Measurements from ENCODE around the gene BGN. TPM values are rescaled to one million over a fixed set of nuclear protein-coding genes. Genes with fewer than 3 reads are reported as not detected.

Gene BGN
- total RNA-seq, 2 experiments from 2014 or later: not detected

- peaks cover 32% of the 10 kb centered on the region for H3K36me3 ChIP-seq (ENCODE audit: insufficient read depth, low read length)
- TF ChIP-seq EZH2phosphoT487 (IDR thresholded peaks at IDR 0.05; ENCODE audit: borderline replicate concordance, low read depth, low read length) (no peak), CTCF (conservative IDR thresholded peaks at IDR 0.05; ENCODE audit: low read length) (no peak)
- ChIA-PET POLR2A (no interaction called here), CTCF (ENCODE audit: unreplicated experiment) (no interaction called here)
- intact Hi-C loops (cut with micrococcal nuclease; ENCODE audit: unreplicated experiment): no loop called here
- H3K79me2 ChIP-seq (ENCODE audit: insufficient read depth, low read depth, low read length): no peaks in the 10 kb centered on the region
- no peak overlapping the region for H3K27ac ChIP-seq (ENCODE audit: low read depth, low read length, poor library complexity, severe bottlenecking)
- H3K4me2 ChIP-seq (ENCODE audit: low read length): no peak overlapping the region
- BruUV-seq (replicated peaks): no TSS peak
- H3K9me3 ChIP-seq (ENCODE audit: low read length): no peaks in the 10 kb centered on the region
- DNase-seq (ENCODE audit: low spot score): no peak
- no peaks in the 10 kb centered on the region; the same call in 1 of the 2 replicates for H4K20me1 ChIP-seq (ENCODE audit: insufficient read depth, low read length)
- no peak overlapping the region for H2AFZ ChIP-seq (ENCODE audit: low read length)
- H3K9me2 ChIP-seq (ENCODE audit: insufficient read depth, low read length): no peaks in the 10 kb centered on the region
- H3K4me3 ChIP-seq (ENCODE audit: low read depth, low read length, poor library complexity, severe bottlenecking): no peak overlapping the region
- H3K4me1 ChIP-seq (ENCODE audit: insufficient read depth, low read length, poor library complexity, severe bottlenecking): no peaks in the 10 kb centered on the region
These were observed 36.3 kb upstream of the BGN start for GRCh38 chrX:153458476-153458875.

- Histone ChIP-seq H3K27ac (ENCODE audit: low read depth, low read length, poor library complexity, severe bottlenecking) (no peak overlapping the region), H3K4me1 (ENCODE audit: insufficient read depth, low read length, poor library complexity, severe bottlenecking) (no peaks in the 10 kb centered on the region), H3K4me2 (ENCODE audit: low read length) (no peak overlapping the region), H2AFZ (ENCODE audit: low read length) (no peak overlapping the region), H3K79me2 (ENCODE audit: insufficient read depth, low read depth, low read length) (no peaks in the 10 kb centered on the region), H3K9me3 (ENCODE audit: low read length) (no peaks in the 10 kb centered on the region), H4K20me1 (ENCODE audit: insufficient read depth, low read length) (no peaks in the 10 kb centered on the region; the same call in 1 of the 2 replicates), H3K9me2 (ENCODE audit: insufficient read depth, low read length) (no peaks in the 10 kb centered on the region), H3K4me3 (ENCODE audit: low read depth, low read length, poor library complexity, severe bottlenecking) (no peak overlapping the region), H3K36me3 (ENCODE audit: insufficient read depth, low read length) (peaks cover 24% of the 10 kb centered on the region)
- CTCF ChIA-PET (ENCODE audit: unreplicated experiment): no interaction called here
- no TSS peak for BruUV-seq (replicated peaks)
- no peak for DNase-seq (ENCODE audit: low spot score)
- POLR2A ChIA-PET: no interaction called here
- TF ChIP-seq EZH2phosphoT487 (IDR thresholded peaks at IDR 0.05; ENCODE audit: borderline replicate concordance, low read depth, low read length) (no peak), CTCF (conservative IDR thresholded peaks at IDR 0.05; ENCODE audit: low read length) (no peak)
- intact Hi-C loops (cut with micrococcal nuclease; ENCODE audit: unreplicated experiment): loop anchor here (2.0 kb wide), 1 partner anchor 47 kb away; no protein-coding TSS in a partner anchor
These were observed 34.8 kb upstream of the BGN start for GRCh38 chrX:153459986-153460385.

- POLR2A ChIA-PET: no interaction called here
These were observed 34.0 kb upstream of the BGN start for GRCh38 chrX:153460826-153461225.

More at GRCh38 chrX:153460826-153461225, 34.0 kb upstream of the BGN start:
- intact Hi-C loops (cut with micrococcal nuclease; ENCODE audit: unreplicated experiment): loop anchor here (2.0 kb wide), 1 partner anchor 46 kb away; no protein-coding TSS in a partner anchor
- H4K20me1 ChIP-seq (ENCODE audit: insufficient read depth, low read length): no peaks in the 10 kb centered on the region; the same call in 1 of the 2 replicates
- H3K4me3 ChIP-seq (ENCODE audit: low read depth, low read length, poor library complexity, severe bottlenecking): no peak overlapping the region
- H2AFZ ChIP-seq (ENCODE audit: low read length): no peak overlapping the region
- peak; percentile 58 for DNase-seq (ENCODE audit: low spot score)
- H3K9me3 ChIP-seq (ENCODE audit: low read length): no peaks in the 10 kb centered on the region
- TF ChIP-seq CTCF (conservative IDR thresholded peaks at IDR 0.05; ENCODE audit: low read length) (peak; percentile 79), EZH2phosphoT487 (IDR thresholded peaks at IDR 0.05; ENCODE audit: borderline replicate concordance, low read depth, low read length) (no peak)
- no TSS peak for BruUV-seq (replicated peaks)
- no peaks in the 10 kb centered on the region for H3K79me2 ChIP-seq (ENCODE audit: insufficient read depth, low read depth, low read length)
- peaks cover 30% of the 10 kb centered on the region; the same call in 1 of the 2 replicates for H3K36me3 ChIP-seq (ENCODE audit: insufficient read depth, low read length)
- H3K4me2 ChIP-seq (ENCODE audit: low read length): no peak overlapping the region
- H3K9me2 ChIP-seq (ENCODE audit: insufficient read depth, low read length): no peaks in the 10 kb centered on the region
- CTCF ChIA-PET (ENCODE audit: unreplicated experiment): interaction anchor here (0.6 to 0.8 kb wide), 2 partner anchors 9 to 15 kb away, joined by 3 read pairs; no protein-coding TSS in a partner anchor
- no peak overlapping the region for H3K27ac ChIP-seq (ENCODE audit: low read depth, low read length, poor library complexity, severe bottlenecking)
- H3K4me1 ChIP-seq (ENCODE audit: insufficient read depth, low read length, poor library complexity, severe bottlenecking): no peaks in the 10 kb centered on the region
